ENCODE measurements around the gene ELF4. TPM values are rescaled to one million over a fixed set of nuclear protein-coding genes. Genes with fewer than 3 reads are reported as not detected.

Gene ELF4
- total and polyA plus RNA-seq, 10 of the 15 experiments (the other 5 are each of a cell fraction or from before 2014, with no cell fraction given) = 4.0 to 36.7 (median 22.6) TPM

- intact Hi-C loops (cut with micrococcal nuclease; ENCODE audit: unreplicated experiment) = loop anchor here (5.0 kb wide), 1 partner anchor 48 kb away; no protein-coding TSS in a partner anchor
- RAD21 ChIA-PET (ENCODE audit: unreplicated experiment) = interaction anchor here (1.2 kb wide), 1 partner anchor 48 kb away, joined by 7 read pairs; no protein-coding TSS in a partner anchor
- CTCF ChIA-PET = interaction anchor here (0.9 to 5.1 kb wide), 4 partner anchors 12 to 65 kb away, joined by 4 to 28 read pairs (median 5); no protein-coding TSS in a partner anchor
- H3K4me1 ChIP-seq (ENCODE audit: control insufficient read depth, insufficient read depth, low read length) = no peaks in the 10 kb centered on the region
- POLR2A ChIA-PET = no interaction called here
- WGBS (ENCODE audit: insufficient coverage, insufficient replicate concordance, low lambda C conversion rate, missing lambda C conversion rate) = 53% methylated on average over 3 of the region's 3 CpGs
- no peak overlapping the region for H3K27ac ChIP-seq (ENCODE audit: control insufficient read depth, insufficient read depth)
- H3K27me3 ChIP-seq (replicated peaks in 1 of 2; ENCODE audit: control insufficient read depth in 2 of 2, insufficient read depth in 2 of 2, low read length in 1 of 2) = no peaks in the 10 kb centered on the region
- SMC1A ChIA-PET (ENCODE audit: uncharacterized antibody, unreplicated experiment) = interaction anchor here (1.2 to 1.7 kb wide), 3 partner anchors 10 to 47 kb away, joined by 3 to 6 read pairs (median 3); no protein-coding TSS in a partner anchor
- DNase-seq (ENCODE audit: low read depth, low spot score) (no peak), ATAC-seq (peak; percentile 34; the same call in 1 of the 3 replicates), FAIRE-seq (no peak)
- H4K20me1 ChIP-seq (ENCODE audit: control insufficient read depth, insufficient read depth) = no peaks in the 10 kb centered on the region
- no peaks in the 10 kb centered on the region for H3K9me3 ChIP-seq (replicated peaks; ENCODE audit: control insufficient read depth, insufficient read depth, low read length)
- H2AFZ ChIP-seq (ENCODE audit: control insufficient read depth, low read depth, low read length) = no peak overlapping the region
- TSS peak; percentile 44 for BruUV-seq (replicated peaks)
- H3K4me3 ChIP-seq = no peak overlapping the region
- H3K79me2 ChIP-seq (ENCODE audit: control insufficient read depth, insufficient read depth, low read length) = no peaks in the 10 kb centered on the region
- TF ChIP-seq CTCF (IDR thresholded peaks at IDR 0.05 in 2 of 3, conservative IDR thresholded peaks at IDR 0.05 in 1 of 3; ENCODE audit: control insufficient read depth in 2 of 3, extremely low read depth in 1 of 3, insufficient read depth in 1 of 3, low read depth in 3 of 3, low read length in 3 of 3) = peak in 1 of 3 experiments; percentile 22; a peak in 1 of 6 replicates
- TF ChIP-seq RAD21 (IDR thresholded peaks at IDR 0.05; ENCODE audit: insufficient read depth, low read depth, low read length) = 0 out of 2 replicates have a peak, but pooled peaks have one; percentile 18
- TF ChIP-seq CREM (IDR thresholded peaks at IDR 0.05; ENCODE audit: low read depth) = no peak
- H3K36me3 ChIP-seq (ENCODE audit: control insufficient read depth in 2 of 2, insufficient read depth in 2 of 2, low read length in 1 of 2) = no peaks in the 10 kb centered on the region; a peak in 2 of 4 replicates
- no peak overlapping the region for H3K4me2 ChIP-seq (ENCODE audit: control insufficient read depth, insufficient read depth)
- in situ Hi-C loops (cut with MboI) = no loop called here
- no peak overlapping the region for H3K9ac ChIP-seq (ENCODE audit: control insufficient read depth, insufficient read depth, low read length)
Measured at GRCh38 chrX:130144509-130144908, 34.2 kb upstream of the ELF4 start.

Data from GM12878 (cell line).